HEK293 (cell line): Measurements from ENCODE around the gene B4GALT2.

Experiments
- CTCF ChIA-PET: fragments of 350-600 bp; formaldehyde crosslinking; extraction: SDS; loops from one replicate; lab custom pipeline; 2021; ENCODE audit warnings: antibody characterized with exemption; lab: Yijun Ruan, JAX
- POLR2A ChIA-PET: fragments of 300-600 bp; formaldehyde crosslinking; extraction: SDS; loops from one replicate; lab custom pipeline; 2020; ENCODE audit warnings: antibody characterized with exemption, inconsistent platforms; lab: Yijun Ruan, JAX
- H3K27ac ChIP-seq: fragments of 200-500 bp; sonication (Bioruptor generic); 2 replicates; pipeline ENCODE4 v1.5.1; 2014; ENCODE audit warnings: low read depth, low read length, control low read depth, inconsistent platforms; ENCODE audit errors: extremely low read depth
- H3K36me3 ChIP-seq, 2 experiments: fragments of 200-500 bp in 1 of 2; sonication (Bioruptor generic) in 1 of 2; 1 replicate in 1 of 2; 2 replicates in 1 of 2; pipeline ENCODE4 v1.5.1; 2014 to 2017; ENCODE audit warnings: inconsistent platforms in 2 of 2, low read length in 2 of 2; ENCODE audit not compliant: control insufficient read depth in 2 of 2, insufficient read depth in 1 of 2
- H3K4me1 ChIP-seq: fragments of 200-500 bp; sonication (Bioruptor generic); 2 replicates; pipeline ENCODE4 v1.5.1; 2014; ENCODE audit warnings: mild to moderate bottlenecking, low read length, inconsistent platforms; ENCODE audit not compliant: control insufficient read depth, insufficient read depth
- H3K4me3 ChIP-seq: 2 replicates; pipeline ENCODE4 v1.5.1; 2011; ENCODE audit warnings: low read depth, mild to moderate bottlenecking, control low read depth, low read length, moderate library complexity
- H3K9me3 ChIP-seq: fragments of 200-500 bp; sonication (Bioruptor generic); 2 replicates; pipeline ENCODE4 v1.5.1; 2014; ENCODE audit warnings: low read depth, low read length, inconsistent platforms; ENCODE audit not compliant: control insufficient read depth, insufficient read depth
- EGR2 ChIP-seq: fragments of 450-650 bp; formaldehyde crosslinking; IDR thresholded peaks from 2 replicates; pipeline ENCODE4 v1.5.1; 2016; ENCODE audit warnings: low read depth, missing biosample characterization, missing genetic modification characterization
- HOXD13 ChIP-seq: sonication (generic); formaldehyde crosslinking; IDR thresholded peaks from 2 replicates; pipeline ENCODE4 v1.8.0; 2022; ENCODE audit warnings: missing genetic modification reagents, borderline replicate concordance
- INSM2 ChIP-seq: fragments of 450-650 bp; formaldehyde crosslinking; IDR thresholded peaks from 2 replicates; pipeline ENCODE4 v1.5.1; 2016; ENCODE audit warnings: missing biosample characterization, missing genetic modification characterization
- KLF7 ChIP-seq: fragments of 450-650 bp; formaldehyde crosslinking; IDR thresholded peaks from 2 replicates; pipeline ENCODE4 v1.5.1; 2016; ENCODE audit warnings: missing biosample characterization, missing genetic modification characterization, borderline replicate concordance
- KLF8 ChIP-seq: fragments of 450-650 bp; formaldehyde crosslinking; IDR thresholded peaks from 2 replicates; pipeline ENCODE4 v1.5.1; 2016; ENCODE audit warnings: missing biosample characterization, missing genetic modification characterization
- KLF9 ChIP-seq: fragments of 450-650 bp; formaldehyde crosslinking; IDR thresholded peaks from 2 replicates; pipeline ENCODE4 v1.5.1; 2016; ENCODE audit warnings: missing biosample characterization, missing genetic modification characterization, low read depth
- MEIS1 ChIP-seq: sonication (generic); formaldehyde crosslinking; IDR thresholded peaks from 2 replicates; pipeline ENCODE4 v1.8.1; 2022; ENCODE audit warnings: missing genetic modification reagents, mild to moderate bottlenecking, borderline replicate concordance
- PATZ1 ChIP-seq: fragments of 450-650 bp; formaldehyde crosslinking; IDR thresholded peaks from 2 replicates; pipeline ENCODE4 v1.5.1; 2016; ENCODE audit warnings: missing biosample characterization, missing genetic modification characterization
- PRDM10 ChIP-seq: fragments of 450-650 bp; formaldehyde crosslinking; IDR thresholded peaks from 2 replicates; pipeline ENCODE4 v1.5.1; 2016; ENCODE audit warnings: missing biosample characterization, missing genetic modification characterization
- SP2 ChIP-seq: fragments of 450-650 bp; formaldehyde crosslinking; IDR thresholded peaks from 2 replicates; pipeline ENCODE4 v1.5.1; 2016; ENCODE audit warnings: missing biosample characterization, missing genetic modification characterization
- ZBTB10 ChIP-seq: fragments of 450-650 bp; formaldehyde crosslinking; IDR thresholded peaks from 2 replicates; pipeline ENCODE4 v1.5.1; 2016; ENCODE audit warnings: missing biosample characterization, missing genetic modification characterization
- ZBTB11 ChIP-seq: fragments of 450-650 bp; formaldehyde crosslinking; conservative IDR thresholded peaks from 2 replicates; pipeline ENCODE4 v1.5.1; 2016; ENCODE audit warnings: low read depth, missing biosample characterization, missing genetic modification characterization
- ZBTB48 ChIP-seq: fragments of 450-650 bp; formaldehyde crosslinking; IDR thresholded peaks from 2 replicates; pipeline ENCODE4 v1.5.1; 2016; ENCODE audit warnings: missing biosample characterization, missing genetic modification characterization
- ZFHX2 ChIP-seq: fragments of 450-650 bp; formaldehyde crosslinking; conservative IDR thresholded peaks from 2 replicates; pipeline ENCODE4 v1.5.1; 2016; ENCODE audit warnings: missing biosample characterization, missing genetic modification characterization
- ZNF2 ChIP-seq: fragments of 450-650 bp; formaldehyde crosslinking; IDR thresholded peaks from 2 replicates; pipeline ENCODE4 v1.5.1; 2016; ENCODE audit warnings: missing biosample characterization, missing genetic modification characterization
- ZNF292 ChIP-seq: fragments of 450-650 bp; formaldehyde crosslinking; IDR thresholded peaks from 2 replicates; pipeline ENCODE4 v1.5.1; 2016; ENCODE audit warnings: low read depth, missing biosample characterization, missing genetic modification characterization, borderline replicate concordance
- ZNF324 ChIP-seq: fragments of 450-650 bp; formaldehyde crosslinking; IDR thresholded peaks from 2 replicates; pipeline ENCODE4 v1.5.1; 2016; ENCODE audit warnings: missing biosample characterization, missing genetic modification characterization
- ZNF585B ChIP-seq: fragments of 450-650 bp; formaldehyde crosslinking; IDR thresholded peaks from 2 replicates; pipeline ENCODE4 v1.5.1; 2016; ENCODE audit warnings: missing biosample characterization, missing genetic modification characterization
- ZNF629 ChIP-seq: fragments of 450-650 bp; formaldehyde crosslinking; IDR thresholded peaks from 2 replicates; pipeline ENCODE4 v1.5.1; 2017; ENCODE audit warnings: missing biosample characterization, missing genetic modification characterization
- ZNF660 ChIP-seq: fragments of 450-650 bp; IDR thresholded peaks from 2 replicates; pipeline ENCODE4 v1.5.1; 2018; ENCODE audit warnings: missing biosample characterization, mild to moderate bottlenecking, missing genetic modification characterization
- ZNF776 ChIP-seq: fragments of 450-650 bp; formaldehyde crosslinking; IDR thresholded peaks from 2 replicates; pipeline ENCODE4 v1.5.0; 2017; ENCODE audit warnings: missing biosample characterization, missing genetic modification characterization, borderline replicate concordance
- ZNF843 ChIP-seq: fragments of 450-650 bp; formaldehyde crosslinking; IDR thresholded peaks from 2 replicates; pipeline ENCODE4 v1.5.1; 2016; ENCODE audit warnings: missing biosample characterization, missing genetic modification characterization
- ZSCAN30 ChIP-seq: fragments of 450-650 bp; IDR thresholded peaks from 2 replicates; pipeline ENCODE4 v1.5.1; 2018; ENCODE audit warnings: missing biosample characterization, mild to moderate bottlenecking, missing genetic modification characterization, moderate library complexity

B4GALT2 gene

GRCh38 chr1:44029911-44030604 is 51.0 kb downstream of the B4GALT2 start:
- H3K4me1 ChIP-seq, result peaks cover 5% of the 10 kb centered on the region; the same call in 1 of the 2 replicates
- no peaks in the 10 kb centered on the region for H3K36me3 ChIP-seq
- POLR2A ChIA-PET, result interaction anchor here (0.6 to 1.7 kb wide), 3 partner anchors 55 to 172 kb away, joined by 3 to 6 read pairs (median 5); partner anchors contain the start of gene ATP6V0B
- CTCF ChIA-PET, result interaction anchor here (2.3 to 7.8 kb wide), 2 partner anchors 18 to 24 kb away, joined by 10 to 110 read pairs; no protein-coding TSS in a partner anchor
- H3K4me3 ChIP-seq, result peak overlapping the region; percentile 67
- peak overlapping the region; percentile 85 for H3K27ac ChIP-seq
- no peaks in the 10 kb centered on the region for H3K9me3 ChIP-seq
- TF ChIP-seq ZBTB48 (tag by site-specific recombination), result peak; percentile 68; the same call in 1 of the 2 replicates
- TF ChIP-seq ZNF660 (tag by site-specific recombination), result peak; percentile 87
- no peak for TF ChIP-seq ZNF776 (tag by site-specific recombination)
- peak; percentile 76 for TF ChIP-seq ZNF629 (tag by site-specific recombination)
- no peak for TF ChIP-seq ZNF292 (tag by site-specific recombination)
- TF ChIP-seq SP2 (tag by site-specific recombination), result peak; percentile 49
- TF ChIP-seq ZSCAN30 (tag by site-specific recombination), result peak; percentile 23
- peak; percentile 58; the same call in 1 of the 2 replicates for TF ChIP-seq HOXD13 (CRISPR knock-in tag)
- TF ChIP-seq ZFHX2 (tag by site-specific recombination), result peak; percentile 87
- TF ChIP-seq ZNF2 (tag by site-specific recombination), result peak; percentile 46; the same call in 1 of the 2 replicates
- TF ChIP-seq ZBTB10 (tag by site-specific recombination), result peak; percentile 59; the same call in 1 of the 2 replicates
- peak; percentile 57; the same call in 1 of the 2 replicates for TF ChIP-seq ZNF843
- TF ChIP-seq ZNF585B (tag by site-specific recombination), result no peak
- TF ChIP-seq ZNF324 (tag by site-specific recombination), result 0 out of 2 replicates have a peak, but pooled peaks have one; percentile 42
- TF ChIP-seq MEIS1 (CRISPR knock-in tag), result no peak
- peak; percentile 61 for TF ChIP-seq ZBTB11 (tag by site-specific recombination)
- TF ChIP-seq PATZ1 (tag by site-specific recombination), result peak; percentile 37; the same call in 1 of the 2 replicates
- TF ChIP-seq INSM2 (tag by site-specific recombination), result no peak
- TF ChIP-seq KLF7 (tag by site-specific recombination), result peak; percentile 24; the same call in 1 of the 2 replicates
- peak; percentile 71 for TF ChIP-seq KLF8 (tag by site-specific recombination)
- peak; percentile 49; the same call in 1 of the 2 replicates for TF ChIP-seq PRDM10 (tag by site-specific recombination)
- peak; percentile 96 for TF ChIP-seq KLF9 (tag by site-specific recombination)
- peak; percentile 68 for TF ChIP-seq EGR2 (tag by site-specific recombination)
